NCI-H2227 treated with DMSO at 0.1 percent for 48 hours (cell line): ENCODE results near the gene RPS8.
"Not testable (repeated sequence)": the region's sequence is repeated elsewhere in the genome, so short reads cannot be mapped to it uniquely, and the experiment has no call there.

ENCODE experiments used
- DNase-seq: peaks from one replicate; lab custom pipeline; 2025; lab: John Stamatoyannopoulos, UW

Gene RPS8

DNA sequence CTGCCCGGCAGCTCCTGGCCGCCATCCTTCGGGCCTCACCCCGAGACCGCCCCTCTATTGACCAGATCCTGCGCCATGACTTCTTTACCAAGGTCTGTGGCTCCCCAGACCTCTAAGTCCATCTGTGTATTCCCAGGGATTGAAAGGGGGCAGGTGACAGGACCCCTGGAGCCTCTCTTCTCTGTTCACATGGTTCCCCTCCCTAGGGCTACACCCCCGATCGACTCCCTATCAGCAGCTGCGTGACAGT, 27.6 kb downstream of the RPS8 start:
- no peak for DNase-seq

DNA sequence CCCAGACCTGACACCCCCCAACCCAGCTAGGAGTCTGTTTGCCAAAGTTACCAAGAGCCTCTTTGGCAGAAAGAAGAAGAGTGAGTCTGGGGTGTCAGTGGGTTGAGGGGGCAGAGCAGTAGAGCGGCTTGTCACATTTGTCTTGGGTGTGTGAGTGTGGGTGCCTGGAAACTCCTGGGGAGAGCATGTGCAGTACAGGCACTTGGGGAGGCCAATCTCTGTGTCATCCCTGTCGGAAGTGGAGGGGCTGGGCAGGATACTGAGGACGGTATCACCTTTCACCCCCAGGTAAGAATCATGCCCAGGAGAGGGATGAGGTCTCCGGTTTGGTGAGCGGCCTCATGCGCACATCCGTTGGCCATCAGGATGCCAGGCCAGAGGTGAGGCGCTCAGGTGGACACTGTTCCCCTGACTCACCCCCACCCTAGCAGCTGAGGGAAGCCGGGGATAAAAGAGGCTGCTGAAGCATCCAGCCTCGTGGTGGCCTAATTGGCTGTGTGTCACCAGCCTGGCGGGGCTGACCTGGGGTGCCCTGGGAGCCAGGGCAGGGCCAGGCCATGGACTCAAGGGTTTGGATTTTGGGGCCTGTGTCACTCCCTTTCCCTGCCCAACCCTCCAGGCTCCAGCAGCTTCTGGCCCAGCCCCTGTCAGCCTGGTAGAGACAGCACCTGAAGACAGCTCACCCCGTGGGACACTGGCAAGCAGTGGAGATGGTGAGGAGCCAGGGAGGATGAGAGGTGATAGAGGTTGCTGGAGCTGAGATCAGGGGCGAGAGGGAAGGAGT, 28.2 kb downstream of the RPS8 start:
- no peak for DNase-seq

DNA sequence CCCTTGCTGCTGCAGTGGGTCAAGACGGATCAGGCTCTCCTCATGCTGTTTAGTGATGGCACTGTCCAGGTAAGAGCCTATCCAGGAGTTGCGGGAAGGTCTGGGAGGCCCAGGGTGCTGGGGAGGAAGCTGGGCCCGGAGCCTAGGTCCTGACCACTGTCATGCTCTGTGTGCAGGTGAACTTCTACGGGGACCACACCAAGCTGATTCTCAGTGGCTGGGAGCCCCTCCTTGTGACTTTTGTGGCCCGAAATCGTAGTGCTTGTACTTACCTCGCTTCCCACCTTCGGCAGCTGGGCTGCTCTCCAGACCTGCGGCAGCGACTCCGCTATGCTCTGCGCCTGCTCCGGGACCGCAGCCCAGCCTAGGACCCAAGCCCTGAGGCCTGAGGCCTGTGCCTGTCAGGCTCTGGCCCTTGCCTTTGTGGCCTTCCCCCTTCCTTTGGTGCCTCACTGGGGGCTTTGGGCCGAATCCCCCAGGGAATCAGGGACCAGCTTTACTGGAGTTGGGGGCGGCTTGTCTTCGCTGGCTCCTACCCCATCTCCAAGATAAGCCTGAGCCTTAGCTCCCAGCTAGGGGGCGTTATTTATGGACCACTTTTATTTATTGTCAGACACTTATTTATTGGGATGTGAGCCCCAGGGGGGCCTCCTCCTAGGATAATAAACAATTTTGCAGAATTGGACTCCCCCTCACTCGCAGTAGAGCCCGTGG, 30.1 kb downstream of the RPS8 start:
- no peak for DNase-seq

DNA sequence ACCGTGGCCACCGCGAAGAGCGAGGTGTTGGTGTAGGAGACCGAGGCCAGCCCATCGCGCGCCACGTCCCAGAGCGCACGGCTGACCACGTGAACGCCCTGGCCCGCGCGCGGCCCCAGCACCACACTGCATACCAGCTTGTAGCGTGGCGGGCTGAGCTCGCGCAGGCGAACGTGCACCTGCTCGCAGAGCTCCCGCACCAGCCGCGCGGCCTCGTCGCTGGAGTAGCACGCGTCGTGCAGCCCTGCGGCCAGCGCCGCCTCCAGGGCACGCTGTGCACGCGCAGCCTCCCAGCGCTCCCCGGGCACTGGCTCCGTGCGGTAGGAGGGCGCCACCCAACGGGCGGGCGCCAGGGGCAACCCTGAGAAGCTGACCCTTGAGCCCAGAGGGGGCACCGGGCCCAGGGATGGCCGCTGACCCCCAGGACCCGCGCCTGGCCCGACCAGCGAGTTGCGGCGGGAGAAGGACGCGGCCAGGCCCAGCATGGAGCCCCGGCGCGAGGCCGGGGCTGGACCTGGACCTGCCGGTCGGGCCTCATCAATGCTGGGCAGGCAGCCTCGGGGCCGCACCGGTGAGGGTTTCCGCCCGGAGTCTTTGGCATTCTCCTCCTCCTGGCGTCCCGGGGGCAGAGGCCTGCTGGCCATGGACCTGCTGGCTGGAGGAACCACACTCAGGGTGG, 30.8 kb downstream of the RPS8 start:
- no peak for DNase-seq

DNA sequence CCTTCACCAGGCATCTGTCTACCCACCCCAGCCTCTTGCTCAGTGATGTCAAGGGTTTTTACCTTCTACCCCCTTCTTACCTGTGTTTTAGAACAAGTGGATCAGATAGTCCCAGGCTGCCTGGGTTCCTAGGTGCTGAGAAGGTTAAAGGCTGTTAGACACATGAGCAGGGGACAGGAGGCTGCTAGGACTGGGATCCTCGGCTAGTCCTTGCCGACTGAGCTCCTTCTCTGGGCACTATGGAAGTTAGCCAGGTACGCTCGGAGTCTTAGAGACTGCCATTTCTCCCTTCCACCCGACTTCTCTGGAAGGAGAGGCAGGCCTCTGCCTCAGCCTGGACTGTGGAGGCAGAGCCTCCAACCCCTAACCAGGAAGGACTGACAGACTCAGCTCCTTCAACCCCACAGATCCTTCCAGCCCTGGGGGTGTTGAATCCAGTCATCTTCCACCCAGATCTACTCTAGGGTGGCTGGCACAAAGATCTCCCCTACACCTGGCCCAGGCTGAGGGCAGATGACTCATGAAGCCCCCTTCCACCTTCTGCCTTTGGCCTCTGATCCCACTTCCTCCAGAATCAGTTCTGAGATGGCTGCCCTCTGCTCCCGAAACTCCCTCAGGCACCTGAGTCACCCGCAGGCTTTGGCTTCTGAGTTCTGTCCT, 31.5 kb downstream of the RPS8 start, which contains the start of gene DYNLT4:
DYNLT4 (minus strand) TSS at position 648 of the 660 bp plus-strand sequence. CDS start 683 bp downstream, outside the sequence.
- no peak for DNase-seq

DNA sequence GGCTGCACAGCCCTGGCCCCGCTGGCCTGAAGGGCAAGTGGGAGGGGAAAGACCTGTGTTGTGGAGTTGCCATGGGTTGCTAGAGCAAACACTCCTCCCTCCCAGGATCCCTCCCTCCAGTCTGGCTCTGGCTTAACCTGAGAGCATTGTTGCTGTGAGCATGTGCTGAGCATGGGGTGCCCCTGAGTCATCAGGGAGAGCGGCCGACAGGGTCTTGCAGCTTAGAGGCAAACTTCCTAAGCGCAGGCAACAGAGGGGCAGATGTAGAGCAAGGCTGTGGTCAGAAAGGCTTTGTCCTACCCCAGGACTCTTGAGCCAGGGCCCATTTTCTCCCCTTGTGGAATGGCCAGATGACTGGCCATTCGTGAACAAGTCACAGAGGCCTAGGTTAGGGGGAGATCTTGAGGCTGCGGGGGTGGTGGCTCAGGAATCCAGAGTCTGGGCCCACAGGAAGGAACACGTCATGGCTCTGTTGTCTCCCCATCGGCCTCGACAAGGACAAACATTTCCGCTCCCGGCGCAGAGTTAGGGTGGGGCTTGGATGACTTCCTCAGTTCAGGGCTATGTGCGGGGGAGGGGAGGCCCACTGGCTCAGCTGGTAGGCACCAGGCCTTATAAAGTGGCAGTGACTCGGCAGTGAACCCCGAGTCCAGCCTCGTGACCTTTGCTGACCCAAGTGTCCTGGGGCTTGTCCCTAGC, 32.2 kb downstream of the RPS8 start:
- no peak for DNase-seq

DNA sequence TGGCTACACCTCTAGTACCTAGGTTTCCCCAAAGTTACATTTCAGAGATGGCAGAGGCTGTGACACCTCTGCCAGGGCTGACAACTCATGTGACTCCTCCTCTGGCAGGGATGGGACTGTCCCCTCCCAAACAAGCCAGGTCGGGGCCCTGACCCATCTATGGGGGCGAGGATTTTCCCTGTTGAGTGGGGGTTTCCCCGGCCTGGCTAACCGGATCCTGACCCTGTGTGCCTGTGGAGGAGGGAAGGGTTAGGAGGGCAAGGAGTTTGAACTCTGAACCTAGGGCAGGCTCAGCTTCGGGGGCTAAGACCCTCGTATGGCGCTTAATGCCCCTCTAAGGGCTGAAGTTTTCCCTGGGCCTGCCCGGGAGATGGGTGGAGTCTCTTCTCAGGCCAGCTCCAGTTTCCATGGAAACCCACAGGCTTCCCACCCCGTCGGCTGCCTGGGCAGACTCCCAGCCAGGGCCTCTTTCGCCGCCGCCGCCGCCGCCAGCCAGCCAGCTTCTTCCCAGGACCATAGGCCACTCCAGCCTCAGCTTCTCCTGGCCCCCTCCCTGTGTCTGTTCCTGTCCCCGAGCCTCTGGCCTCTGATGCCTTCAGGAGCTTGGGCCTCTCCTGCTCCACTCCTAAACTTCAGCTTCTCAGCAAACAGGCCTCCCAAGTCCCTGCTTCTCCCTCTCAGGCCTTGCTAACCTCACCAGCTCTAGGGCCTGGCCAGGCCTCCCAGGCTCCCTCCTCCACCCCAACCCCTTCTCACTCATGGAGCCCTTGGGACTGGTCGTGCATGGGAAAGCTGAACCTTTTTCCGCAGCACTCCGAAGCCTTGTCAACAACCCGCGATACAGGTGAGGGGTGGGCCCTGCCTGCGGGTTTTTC, 33.0 kb downstream of the RPS8 start, which contains the start of gene BTBD19:
BTBD19 (plus strand) TSS at position 461 of the 875 bp plus-strand sequence; CDS start at position 759, 298 bp downstream.
- DNase-seq = peak; percentile 83

DNA sequence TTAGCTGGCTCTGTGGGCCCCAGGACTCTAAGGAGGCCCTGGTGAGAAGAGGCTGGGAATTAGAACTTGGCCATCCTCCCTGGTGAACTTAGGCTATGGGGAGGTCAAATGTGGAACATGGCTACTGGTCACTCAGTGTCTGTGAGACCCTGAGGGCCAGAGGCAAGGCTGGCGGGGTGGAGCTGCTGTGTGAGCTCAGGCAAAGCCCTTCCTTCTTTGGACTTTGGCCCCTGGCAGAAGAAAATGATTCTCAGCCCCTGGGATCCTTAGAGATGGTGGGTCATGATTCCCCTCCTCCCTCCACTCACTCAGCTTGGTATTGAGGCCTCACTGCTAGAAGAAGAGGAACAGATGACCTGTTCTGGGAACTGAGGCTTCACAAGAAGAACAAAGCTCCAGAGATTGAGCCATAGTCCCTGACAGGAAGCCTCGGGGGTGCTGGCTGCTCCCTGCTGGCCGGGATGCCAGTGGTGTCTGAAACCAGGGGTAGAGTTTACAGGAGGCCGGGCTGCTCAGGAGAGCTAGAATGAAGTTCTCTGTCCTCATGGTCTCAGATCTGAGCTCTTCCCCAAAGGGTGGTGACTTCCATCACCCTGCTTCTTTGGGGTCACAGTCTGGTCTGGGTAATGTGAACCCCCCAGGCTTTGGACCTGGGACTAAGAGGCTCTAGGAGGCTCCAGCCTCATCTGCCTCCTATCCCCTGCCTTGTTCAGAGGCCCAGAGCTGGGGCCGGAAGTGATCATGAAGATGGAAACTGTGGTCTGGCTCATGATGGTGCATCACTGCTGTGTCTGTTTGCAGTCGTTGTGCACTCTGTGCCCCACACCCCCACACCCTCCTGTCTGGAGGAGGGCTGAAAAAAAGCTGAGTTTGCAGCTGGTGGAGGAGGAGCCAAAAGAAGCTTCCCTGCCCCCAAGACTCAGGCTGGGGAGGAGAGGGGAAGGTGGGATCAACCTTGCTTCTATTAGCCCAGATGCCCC, 33.9 kb downstream of the RPS8 start:
- no peak for DNase-seq

DNA sequence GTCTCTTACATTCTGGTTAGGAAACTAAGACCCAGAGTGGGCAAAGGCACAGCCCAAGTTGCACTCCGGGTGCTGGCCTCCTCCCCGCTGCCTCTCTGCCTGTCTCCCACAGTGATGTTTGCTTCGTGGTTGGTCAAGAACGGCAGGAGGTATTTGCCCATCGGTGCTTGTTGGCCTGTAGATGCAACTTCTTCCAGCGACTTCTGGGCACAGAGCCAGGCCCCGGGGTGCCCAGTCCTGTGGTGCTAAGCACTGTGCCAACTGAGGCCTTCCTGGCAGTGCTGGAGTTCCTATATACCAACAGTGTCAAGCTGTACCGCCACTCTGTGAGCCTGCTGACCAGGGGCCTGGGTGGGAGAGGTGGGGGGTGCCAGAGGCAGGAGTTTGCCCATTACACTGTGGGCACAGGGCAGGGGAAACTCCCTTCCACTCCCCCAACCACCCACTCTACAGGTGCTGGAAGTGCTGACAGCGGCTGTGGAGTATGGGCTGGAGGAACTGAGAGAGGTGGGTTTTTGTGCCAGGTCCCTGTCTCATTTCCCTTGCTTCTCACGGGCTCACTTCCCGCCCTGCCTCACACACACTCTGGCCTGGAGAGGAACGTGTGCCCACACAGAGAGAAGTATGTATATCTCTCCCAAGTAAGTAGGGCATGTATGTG, 34.9 kb downstream of the RPS8 start:
- no peak for DNase-seq

DNA sequence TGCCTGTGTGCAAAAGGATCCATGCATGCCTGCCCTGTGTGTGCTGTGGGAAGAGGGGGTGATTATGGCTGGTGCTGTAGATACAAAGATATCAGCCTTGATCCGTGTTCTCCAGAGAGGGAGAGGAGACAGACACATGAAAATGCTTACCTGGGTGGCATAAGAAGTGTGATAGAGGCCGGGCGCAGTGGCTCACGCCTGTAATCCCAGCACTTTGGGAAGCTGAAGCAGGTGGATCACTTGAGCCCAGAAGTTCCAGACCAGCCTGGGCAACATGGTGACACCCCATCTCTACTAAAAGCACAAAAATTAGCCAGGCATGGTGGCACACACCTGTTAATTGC, 35.4 kb downstream of the RPS8 start:
- not testable (repeated sequence) for DNase-seq

DNA sequence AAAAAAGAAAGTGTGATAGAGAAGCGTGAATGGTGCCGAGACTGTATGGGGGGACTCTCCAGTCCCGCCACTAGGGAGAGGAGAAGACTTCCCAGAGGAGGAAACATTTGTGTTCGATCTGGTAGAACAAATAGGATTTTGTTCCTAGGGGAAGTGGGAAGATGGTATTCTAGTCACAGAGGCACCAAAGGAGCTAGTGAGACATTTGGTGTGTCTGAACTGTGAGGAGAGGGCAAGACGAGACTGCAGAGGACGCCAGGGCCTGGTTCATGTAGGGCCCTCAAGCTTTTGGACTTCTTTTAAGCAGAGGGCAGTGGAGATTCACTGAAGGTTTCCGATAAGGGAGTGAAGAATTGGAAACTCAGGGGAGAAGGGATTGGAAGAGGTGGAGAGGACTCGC, 35.9 kb downstream of the RPS8 start:
- DNase-seq = no peak

DNA sequence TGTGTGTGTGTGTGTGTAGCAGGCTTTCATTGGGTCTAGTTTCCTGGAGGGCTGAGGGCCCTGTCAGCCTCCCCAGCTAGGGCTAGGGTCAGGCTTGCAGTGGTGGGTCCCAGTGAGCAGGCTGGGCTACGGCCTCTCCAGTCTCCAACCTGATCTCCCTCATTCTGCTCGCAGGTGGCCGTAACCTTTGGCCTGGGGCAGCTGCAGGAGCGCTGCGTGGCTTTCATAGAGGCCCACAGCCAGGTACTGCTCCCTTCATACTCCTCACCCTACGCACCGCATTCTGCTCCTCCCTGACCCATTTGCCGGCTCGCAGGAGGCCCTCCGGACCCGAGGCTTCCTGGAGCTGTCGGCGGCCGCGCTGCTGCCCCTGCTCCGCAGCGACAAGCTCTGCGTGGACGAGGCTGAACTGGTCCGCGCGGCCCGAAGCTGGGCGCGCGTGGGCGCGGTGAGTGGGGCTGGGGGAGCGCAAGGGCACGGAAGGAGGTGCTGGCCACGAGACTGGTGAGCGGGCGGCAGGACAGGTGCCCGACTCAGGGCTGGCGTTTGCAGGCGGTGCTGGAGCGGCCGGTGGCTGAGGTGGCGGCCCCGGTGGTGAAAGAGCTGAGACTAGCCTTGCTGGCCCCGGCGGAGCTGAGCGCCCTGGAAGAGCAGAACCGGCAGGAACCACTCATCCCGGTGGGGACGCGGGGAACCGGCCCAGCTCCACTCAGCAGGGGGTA, 37.6 kb downstream of the RPS8 start:
- DNase-seq = no peak

DNA sequence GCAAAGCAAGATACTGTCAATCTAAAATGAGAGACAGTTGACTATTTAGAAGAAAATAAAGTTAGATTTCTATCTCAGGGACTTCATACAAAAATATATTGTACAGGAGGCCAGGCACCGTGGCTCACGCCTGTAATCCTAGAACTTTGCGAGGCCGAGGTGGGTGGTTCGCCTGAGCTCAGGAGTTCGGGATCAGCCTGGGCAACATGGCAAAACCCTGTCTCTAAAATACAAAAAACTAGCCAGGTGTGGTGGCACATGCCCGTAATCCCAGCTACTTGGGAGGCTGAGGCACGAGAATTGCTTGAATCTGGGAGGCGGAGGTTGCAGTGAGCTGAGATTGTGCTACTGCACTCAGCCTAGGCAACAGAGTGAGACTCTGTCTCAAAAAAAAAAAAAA, 40.6 kb downstream of the RPS8 start:
- DNase-seq = not testable (repeated sequence)

DNA sequence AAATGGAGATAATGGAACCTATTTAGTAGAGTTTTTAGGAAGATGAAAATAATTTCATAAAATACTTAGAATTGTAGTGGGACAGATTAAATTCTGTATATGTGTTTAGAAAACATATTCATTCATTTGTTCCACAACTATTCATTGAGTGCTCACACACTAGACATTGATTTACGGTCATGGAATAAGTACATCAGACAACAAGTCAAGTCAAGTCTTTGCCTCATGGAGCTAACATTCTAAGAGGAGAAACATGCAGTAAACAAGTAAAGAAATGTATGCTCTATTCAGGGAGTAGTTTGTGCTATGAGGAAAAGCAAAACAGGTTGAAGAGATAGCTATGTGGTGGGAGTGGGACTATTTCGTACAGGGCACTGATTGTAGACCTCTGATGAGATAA, 42.0 kb downstream of the RPS8 start:
- DNase-seq = no peak

DNA sequence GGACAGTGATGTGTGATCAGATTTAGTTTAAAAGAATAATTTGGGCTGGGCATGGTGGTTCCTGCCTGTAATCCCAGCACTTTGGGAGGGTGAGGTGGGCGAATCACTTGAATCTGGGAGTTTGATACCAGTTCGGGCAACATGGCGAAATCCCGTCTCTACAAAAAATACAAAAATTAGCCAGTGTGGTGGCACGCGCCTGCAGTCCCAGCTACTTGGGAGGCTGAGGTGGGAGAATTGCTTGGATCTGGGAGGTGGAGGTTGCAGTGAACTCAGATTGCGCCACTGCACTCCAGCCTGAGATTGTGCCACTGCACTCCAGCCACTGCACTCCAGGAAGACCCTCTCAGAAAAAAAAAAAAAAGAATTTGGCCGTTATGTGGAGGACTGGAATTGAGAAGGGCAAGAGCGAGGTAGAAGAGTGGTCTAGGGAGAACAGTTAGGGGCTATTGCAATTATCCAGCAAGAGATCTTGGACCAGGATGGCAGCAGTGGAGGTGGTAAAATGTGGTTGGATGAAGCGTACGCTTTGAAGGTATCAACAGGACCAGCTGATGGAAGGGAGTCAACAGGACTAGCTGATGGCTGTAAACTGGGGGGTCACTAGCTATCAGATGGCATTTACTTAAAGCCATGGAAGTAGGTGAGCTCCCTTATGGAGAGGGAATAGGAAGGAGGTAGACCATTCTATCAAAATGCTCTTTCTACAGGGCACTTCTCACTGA, 42.6 kb downstream of the RPS8 start:
- no peak for DNase-seq

DNA sequence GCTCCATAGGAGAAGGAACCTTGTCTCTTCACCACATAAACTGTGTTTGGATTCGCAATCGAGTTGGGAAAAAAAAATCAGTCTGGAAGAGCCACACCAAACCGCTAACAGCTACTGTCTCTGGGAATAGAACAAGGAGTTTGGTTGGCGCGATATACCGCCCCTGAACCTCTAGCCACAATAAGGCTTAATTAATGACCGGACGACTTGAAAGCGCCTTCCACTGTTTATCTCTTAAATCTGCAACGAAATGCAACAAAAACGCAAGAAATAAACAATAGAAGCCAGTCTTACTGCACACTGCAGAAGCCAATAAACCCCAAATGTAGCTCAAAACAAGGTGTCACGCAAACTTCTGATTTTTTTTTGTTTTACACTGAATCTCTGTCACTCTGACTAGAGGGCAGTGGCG, 43.9 kb downstream of the RPS8 start:
- DNase-seq = peak; percentile 67

DNA sequence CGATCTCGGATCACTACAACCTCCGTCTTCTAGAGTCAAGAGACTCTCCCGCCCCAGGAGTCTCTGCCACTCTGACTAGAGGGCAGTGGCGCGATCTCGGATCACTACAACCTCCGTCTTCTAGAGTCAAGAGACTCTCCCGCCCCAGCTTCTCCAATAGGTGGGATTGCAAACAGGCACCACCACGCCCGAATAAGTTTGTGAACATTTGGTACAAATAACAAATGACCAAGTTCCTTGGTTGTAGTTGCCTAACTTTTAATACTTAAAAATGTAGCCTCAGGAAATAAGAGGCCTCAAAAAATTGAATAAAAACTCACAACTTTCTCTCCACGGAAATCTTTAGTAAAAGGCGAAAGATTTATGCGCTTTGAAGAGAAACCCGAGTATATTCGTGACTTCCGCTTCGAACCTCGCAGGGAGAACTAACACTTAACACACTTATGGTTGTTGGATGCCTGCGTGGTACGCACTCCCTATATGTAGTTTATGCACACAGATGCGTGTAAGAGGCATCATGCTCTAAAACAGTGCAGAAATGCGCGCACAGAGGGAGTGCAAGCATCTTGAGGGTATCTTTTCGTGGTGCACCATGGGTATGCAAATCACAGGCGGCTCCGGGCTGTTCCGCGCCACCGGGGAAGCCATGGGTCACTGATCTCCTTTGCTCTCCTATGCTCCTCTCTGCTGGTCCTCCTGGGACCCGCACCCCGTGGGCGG, 44.4 kb downstream of the RPS8 start:
- peak; percentile 97 for DNase-seq
